ENCODE measurements around the gene GP9.
"Not testable (repeated sequence)": the region's sequence is repeated elsewhere in the genome, so short reads cannot be mapped to it uniquely, and the experiment has no call there.

GP9 gene

GRCh38 chr3:129111076-129111780, 50.6 kb downstream of the GP9 start:
- DNase-seq (ENCODE audit: low spot score), result not testable (repeated sequence)
